ENCODE data around the gene LSAMP.
"Not testable (repeated sequence)": the region's sequence is repeated elsewhere in the genome, so short reads cannot be mapped to it uniquely, and the experiment has no call there.

LSAMP gene

DNA sequence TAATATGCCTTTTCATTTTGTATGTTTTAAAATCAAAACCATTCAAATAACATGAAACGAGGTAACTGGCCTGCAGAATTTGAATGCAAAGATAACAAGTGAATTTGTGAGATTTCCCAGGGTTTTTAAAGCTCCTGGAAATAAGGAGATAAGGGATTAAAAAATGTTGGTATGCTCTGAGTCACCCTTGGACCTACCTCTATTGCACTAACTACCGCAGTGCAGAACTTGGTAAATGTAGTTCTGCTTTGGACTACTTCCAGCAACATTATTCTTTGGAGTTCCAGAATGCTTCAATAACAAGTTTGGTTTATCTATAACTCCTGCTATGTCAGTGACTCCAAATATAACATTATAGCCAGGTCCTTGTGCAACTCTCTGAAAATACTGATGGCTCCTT lies 620.2 kb downstream of the LSAMP start:
- no peak for DNase-seq

DNA sequence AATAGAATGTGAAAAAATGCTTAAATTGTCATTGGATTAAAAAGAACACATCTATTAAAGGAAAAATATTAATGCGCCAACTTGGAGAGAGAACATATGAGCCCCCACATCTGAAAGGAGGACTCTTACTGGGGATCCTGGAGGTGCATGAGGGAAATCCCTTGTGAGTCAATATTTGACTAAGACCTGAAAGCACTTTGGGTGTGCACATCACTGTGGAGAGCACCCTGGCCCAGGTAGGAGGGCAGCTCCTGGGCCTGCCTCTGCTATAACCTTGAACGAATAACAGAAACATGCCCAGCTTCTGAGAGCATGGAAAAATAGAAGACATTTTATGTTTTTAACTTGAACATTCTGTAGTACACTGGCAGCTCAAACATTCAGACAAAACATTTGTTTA lies 622.2 kb downstream of the LSAMP start:
- DNase-seq = no peak

DNA sequence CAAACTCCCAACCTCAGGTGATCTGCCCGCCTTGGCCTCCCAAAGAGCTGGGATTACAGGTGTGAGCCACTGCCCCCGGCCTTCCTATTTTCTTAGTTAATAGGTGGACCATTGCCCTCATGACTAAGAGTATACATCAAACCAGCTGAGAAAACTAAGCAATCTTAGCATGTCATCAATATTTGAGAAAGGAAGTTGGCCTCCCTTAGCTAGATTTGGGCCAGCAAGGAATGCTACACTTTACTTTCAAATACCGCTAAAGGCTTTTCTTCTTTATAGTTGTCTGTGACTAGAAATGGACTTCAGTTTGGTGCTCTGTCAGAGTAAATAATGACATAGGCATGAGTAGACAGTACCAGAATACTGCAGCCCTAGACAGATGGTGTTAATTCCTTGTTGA lies 622.7 kb downstream of the LSAMP start:
- DNase-seq = no peak

DNA sequence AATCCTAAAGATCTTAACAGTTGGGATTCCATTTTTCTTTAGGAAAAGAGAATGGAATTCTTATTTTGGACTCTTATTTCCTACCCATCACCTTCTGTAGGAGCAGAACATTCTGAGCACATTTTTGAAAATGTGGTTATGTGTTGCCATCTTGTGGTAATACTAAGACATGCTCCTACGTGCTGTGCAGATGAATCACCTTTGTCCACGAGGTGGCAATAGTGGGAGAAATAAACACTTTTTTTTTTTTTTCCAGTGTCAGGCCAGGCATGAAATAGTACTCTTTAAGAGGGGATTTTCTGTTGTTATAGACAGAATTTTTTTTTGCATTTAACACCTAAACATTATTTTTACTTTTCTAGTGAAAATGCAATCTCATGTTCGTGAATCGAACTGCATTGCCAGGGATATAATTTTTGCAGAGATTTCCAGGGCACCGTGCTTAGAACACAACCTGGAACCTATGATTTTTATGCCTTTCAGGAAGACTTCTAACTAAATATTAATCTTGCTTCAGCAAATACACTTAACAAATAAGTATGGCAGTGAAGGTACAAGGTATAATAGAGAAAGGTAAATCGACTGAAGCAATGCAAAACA lies 625.4 kb downstream of the LSAMP start:
- peak; percentile 71 for DNase-seq

DNA sequence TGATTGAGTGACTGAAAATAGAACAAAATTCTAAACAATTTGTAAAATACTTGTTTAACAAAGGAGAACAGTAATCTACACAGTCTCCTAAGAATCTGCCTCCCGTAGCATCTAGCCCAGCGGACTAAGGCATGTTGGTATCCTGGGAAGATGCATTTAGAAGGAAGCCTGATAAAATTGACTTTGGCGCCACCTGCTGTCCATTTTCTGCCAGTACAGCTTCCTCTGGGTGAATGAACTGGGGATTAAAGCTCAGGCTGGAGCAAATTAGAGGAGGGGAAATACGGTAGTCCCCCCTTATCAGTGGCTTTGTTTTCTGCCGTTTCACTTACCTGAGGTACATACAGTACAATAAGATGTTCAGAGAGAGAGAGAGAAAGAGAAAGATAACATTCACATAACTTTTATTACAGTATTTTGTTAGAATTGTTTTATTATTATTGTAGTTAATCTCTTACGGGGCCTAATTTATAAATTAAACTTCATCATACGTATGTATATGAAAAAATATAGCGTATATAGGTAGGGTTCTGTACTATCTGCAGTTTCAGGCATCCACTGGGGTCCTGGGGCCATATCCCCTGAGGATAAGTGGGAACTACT lies 630.4 kb downstream of the LSAMP start:
- DNase-seq = peak; percentile 66

DNA sequence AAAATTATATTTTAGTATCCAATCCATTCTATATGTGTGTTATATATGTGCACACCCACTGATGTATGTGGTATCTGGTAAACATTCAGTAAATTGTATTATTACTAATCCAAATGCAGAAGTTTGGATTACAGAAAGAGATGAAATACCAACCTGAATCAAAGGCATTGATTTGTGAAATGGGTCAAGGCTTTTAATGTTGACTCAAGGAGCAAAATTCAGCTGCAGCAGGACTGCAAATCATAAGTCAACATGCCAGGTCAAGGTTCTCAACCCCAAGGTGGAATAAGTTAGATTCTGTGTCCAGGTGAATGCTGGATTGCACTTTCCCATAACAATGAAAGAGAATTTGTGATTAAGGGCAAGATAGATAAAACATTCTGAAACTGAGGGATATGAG lies 631.3 kb downstream of the LSAMP start:
- DNase-seq = no peak

DNA sequence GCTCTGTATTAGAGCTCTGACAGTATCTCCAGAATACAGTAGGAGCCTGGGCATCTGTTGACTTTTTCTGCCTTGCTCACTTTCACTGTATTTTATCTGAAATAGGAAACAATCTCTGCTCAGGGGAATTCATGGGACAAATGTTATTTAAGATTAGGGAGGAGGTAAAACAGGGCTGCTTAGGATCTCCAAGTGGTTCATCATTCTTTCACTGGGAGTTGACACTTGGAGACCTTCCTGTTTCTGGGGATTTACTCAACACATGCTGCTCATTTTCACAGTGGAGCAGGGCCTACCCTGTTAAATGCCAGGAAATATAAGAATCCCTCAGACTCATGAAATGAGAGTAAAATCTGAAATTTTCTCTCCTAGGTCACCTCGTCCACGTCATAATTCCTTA lies 636.5 kb downstream of the LSAMP start:
- no peak for DNase-seq

DNA sequence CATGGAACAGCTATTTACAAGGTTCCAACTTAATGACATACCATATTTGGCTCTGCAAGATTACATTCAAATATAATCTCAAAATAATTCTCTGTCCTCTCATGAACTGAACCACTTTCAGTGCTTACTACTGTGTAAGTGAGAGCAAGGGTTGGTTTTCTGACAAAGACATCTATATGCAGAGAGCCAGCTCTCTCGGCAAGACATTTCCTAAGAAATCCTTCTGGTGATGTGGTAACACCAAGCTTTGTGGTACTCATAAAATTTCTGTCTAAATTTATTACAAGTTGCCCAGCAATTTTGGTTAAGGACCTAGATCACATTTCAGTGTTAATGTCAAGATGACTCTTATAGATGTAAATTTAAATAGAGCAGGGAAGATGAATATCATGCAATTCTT lies 637.0 kb downstream of the LSAMP start:
- DNase-seq = no peak

DNA sequence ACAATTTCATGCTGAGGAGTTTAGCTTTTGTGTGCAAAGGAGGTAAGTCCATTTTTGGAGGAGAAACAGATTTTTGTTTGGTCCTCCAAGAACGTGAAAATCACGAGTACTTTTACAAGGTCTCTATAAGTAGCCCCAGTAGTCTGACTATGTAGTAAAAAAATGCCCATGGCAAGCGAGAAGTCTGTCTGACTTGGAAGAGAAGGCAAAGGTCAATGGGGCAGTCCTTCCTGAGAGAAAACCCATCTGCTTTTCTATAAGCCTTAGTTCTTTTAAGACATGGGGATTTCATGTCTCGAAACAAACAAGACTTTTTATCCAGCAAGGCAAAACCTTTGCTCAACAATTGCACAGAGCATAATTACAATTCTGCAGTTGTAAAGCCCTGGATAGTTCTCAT lies 638.8 kb downstream of the LSAMP start:
- no peak for DNase-seq

DNA sequence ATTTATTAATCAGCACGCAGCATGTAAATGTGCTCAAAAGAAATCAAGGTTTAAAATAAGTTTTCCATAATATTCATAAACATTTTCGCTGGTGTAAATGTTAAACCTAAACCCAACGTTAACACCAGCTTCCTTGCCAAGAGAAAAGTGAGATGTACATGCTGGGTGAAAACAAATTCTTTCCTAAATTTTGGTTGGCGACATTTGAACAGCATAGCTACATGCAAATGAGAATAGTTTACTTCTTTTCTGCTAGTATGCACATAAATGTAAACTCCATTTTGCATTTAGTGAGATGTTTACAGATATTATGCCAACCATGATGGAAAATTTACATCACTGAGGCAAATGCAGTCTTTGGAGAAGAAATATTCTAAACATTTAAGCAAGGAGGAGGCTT lies 639.8 kb downstream of the LSAMP start:
- DNase-seq = no peak

DNA sequence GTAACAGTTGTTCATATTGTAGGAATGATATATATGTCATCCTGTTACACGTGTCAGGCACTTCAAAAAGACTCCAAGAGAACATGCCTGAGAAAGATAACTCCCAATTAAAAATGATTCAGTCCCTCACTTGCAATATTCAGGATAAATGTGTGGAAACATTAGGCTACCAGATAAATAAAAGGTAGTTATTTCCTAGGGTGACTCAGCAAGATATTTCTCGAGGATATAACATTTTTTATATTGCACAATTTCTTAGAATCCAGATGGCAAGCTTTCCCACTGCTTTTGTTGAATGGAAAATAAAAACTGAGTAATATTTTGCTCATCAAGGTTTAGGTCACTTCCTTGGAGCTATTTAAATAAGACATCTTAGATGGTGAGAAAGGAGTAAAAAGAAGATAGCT lies 640.6 kb downstream of the LSAMP start:
- DNase-seq = no peak

DNA sequence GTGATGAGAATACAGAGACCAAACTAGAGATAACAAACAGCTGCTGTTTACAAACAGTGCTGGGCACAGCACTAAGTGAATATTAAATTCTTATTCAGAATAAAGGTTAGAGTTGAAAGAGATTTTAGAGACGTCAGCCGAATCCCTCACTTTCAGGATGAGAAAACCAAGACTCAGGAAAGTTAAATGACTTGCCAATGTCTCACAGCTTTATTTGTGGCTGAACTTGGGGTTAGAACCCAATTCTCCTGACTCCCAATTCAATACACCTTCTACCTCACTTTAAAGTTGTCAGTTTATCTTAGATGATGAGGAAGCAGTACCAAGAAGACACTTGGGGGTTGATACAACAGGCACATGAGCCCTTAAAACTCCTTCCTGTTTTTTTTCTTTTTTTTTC lies 641.1 kb downstream of the LSAMP start:
- no peak for DNase-seq

DNA sequence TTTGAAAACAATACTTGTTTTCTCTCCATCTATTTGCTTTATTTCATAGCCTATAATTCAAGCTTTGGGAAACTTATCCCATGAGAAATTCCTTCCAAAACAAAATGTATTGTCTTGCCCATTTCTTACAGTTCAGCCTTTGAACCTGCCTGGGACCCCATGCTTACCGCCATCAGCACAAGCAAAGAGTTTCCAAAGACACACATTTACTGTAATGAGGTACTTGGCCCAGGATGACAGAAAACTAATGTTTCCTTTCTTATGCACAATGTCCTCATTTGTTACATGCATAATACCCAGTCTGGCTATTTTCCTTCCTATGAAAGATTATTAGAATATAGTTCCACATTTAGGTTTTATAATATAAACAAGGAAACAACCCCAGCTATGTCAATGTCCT lies 641.6 kb downstream of the LSAMP start:
- no peak for DNase-seq

DNA sequence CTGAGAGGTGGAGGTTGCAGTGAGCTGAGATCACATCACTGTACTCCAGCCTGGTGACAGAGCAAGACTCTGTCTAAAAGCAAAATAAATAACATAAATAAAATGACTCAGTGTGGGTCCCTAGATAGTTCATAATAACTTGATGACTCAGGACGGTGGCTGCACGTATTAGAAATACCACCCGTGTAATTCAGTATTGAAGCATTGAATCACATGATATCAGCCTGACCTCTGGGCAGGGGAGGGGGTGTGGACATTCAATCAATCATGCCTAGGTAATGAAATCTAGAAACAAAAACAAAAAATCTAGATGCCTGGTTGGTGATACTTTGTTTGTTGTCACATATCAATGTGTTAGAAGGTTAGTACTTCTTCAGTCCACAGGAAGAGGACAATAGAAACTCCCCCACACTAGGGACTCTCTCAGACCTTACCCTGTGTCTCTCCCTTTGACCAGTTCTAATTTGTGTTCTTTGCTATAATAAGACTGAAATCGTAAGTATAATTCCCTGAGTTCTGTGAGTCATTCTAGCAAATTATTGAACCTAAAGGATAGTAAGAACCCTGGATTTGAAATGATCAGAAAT lies 644.7 kb downstream of the LSAMP start:
- no peak for DNase-seq

DNA sequence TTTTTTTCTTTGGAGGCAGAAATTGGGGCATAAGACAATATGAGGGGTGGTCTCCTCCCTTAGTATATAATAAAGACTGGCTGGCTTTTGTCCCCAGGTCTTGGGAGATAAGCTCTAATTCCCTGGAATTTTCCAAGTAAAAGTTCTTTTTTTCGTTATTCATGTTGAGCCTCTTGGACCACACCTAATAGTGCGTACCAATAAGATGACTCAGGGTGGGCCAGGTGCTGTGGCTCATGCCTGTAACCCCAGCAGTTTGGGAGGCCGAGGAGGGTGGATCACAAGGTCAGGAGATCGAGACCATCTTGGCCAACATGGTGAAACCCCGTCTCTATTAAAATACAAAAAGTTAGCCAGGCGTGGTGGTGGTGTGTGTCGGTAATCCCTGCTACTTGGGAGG lies 645.2 kb downstream of the LSAMP start:
- DNase-seq = not testable (repeated sequence)

DNA sequence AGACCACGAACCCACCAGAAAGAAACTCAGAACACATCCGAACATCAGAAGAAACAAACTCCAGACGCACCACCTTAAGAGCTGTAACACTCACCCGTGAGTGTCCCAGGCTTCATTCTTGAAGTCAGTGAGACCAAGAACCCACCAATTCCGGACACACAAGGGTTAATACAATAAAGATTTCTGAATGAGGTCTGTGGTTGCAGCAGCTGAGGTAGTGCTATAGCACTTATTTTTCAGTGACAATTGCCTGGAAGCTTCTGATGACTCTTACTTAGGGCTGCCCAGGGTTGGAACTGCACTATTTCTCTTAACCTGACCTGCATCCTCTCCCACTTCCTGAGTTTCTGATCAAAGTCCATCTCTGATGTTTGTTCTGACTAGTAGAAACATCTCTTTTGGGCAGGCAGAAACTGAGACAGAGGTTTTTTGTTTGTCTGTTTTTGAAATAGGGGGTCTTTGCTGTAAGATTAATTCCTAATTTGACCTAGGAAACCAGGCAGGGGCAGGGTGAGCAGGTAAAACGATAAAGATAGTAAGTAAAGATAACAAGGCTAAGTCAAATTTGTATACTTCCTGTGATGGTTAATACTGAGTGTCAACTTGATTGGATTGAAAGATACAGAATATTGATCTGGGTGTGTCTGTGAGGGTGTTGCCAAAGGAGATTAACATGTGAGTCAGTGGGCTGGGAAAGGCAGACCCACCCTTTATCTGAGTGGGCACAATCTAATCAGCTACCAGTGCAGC lies 652.9 kb downstream of the LSAMP start:
- peak; percentile 57 for DNase-seq

DNA sequence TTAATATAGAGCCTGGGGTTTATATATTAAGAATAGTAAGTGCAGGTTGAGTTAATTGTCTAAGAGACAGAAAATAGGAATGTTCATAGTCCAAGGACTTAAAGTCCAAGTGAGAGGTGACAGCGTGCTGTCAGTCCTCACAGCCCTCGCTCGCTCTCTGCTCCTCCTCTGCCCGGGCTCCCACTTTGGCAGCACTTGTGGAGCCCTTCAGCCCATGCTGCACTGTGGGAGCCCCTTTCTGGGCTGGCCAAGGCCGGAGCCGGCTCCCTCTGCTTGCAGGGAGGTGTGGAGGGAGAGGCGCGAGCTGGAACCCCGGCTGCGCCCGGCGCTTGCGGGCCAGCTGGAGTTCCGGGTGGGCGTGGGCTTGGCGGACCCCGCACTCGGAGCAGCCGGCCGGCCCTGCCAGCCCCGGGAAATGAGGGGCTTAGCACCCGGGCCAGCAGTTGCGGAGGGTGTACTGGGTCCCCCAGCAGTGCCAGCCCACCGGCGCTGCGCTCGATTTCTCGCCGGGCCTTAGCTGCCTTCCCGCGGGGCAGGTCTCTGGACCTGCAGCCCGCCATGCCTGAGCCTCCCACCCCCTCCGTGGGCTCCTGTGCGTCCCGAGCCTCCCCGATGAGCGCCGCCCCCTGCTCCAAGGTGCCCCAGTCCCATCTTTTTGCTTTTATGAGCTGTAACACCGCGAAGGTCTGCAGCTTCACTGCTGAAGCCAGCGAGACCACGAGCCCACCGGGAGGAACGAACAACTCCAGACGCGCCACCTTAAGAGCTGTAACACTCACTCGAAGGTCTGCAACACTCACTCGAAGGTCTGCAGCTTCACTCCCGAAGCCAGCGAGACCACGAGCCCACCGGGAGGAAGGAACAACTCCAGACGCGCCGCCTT lies 653.8 kb downstream of the LSAMP start:
- not testable (repeated sequence) for DNase-seq

DNA sequence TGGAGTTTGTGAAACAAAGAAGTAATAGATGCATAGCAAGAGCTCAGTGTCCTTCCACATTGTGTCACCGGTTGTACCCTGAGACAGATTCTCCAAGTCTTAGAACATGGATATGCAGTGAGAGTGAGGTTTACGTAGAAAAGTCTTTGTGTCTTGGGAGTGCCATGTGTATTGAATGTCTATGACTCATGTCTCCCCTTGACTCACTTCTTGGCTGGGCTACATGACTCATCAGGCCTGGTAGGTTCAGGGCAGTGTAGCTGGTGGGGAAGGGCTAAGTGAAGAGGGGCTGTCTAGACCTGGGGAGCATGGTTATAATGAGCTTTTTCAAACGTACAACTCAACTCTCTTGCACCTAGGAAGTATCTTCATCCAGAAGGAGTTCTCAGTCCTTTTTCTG lies 654.5 kb downstream of the LSAMP start:
- peak; percentile 71 for DNase-seq

DNA sequence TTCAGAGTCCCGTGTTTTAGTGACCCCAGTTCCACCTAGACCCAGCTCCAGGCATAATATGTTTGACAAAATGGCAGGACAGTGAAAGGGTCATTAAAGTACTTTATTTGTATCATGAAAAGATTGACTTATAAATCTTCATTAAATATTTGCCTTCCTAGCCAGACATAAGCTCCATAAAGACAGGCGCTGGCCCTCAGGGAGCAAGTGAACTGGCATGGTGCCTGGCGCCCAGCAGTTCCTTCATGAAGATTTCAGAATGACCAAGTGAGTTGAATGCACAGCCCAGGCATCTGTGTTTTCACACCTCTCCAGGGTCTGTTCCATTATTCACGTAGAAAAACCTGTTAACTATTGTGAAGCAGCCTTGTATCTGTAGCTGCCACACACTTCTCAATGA lies 655.8 kb downstream of the LSAMP start:
- no peak for DNase-seq

DNA sequence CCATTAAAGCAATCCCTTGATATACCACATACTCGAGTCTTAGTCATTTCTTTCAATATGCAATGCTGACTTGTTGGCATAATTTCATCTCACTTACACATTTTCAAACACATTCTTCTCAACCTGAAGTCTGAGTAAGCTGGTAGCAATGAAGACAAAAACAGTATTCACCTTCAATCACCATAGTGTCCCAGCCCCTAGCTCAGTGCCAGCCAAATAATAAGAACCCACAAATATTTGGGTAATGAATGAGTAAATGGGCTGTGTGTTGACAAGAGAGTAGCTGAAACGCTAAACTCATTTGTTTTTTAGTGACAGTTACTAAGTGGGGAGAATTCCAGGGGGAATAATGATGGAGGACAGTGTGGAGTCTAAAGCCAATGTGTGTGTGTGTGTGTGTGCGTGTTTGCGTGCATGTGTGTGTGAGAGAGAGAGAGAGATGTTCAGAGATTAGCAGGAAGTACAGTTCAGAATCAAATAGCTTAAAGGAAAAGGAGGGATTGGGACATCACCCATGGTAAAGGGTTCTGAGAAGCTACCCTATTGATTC lies 656.3 kb downstream of the LSAMP start:
- DNase-seq = no peak

DNA sequence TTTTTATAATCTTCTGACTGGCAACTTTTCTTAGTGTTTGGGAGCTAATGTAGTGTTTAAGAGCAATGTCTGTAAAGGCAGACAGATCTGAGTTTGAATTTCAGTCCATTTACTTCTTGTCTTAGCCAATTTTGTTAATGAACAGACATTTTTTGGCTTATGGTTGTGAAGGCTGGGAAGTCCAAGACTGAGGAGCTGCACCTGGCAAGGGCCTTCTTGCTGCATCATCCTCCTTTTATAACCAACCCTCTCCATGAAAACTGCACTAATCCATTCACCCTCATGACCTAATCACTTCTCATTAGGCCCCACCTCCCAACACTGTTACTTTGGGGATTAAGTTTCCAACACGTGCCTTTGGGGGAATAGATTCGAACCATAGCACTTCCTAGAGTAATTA lies 657.5 kb downstream of the LSAMP start:
- no peak for DNase-seq

DNA sequence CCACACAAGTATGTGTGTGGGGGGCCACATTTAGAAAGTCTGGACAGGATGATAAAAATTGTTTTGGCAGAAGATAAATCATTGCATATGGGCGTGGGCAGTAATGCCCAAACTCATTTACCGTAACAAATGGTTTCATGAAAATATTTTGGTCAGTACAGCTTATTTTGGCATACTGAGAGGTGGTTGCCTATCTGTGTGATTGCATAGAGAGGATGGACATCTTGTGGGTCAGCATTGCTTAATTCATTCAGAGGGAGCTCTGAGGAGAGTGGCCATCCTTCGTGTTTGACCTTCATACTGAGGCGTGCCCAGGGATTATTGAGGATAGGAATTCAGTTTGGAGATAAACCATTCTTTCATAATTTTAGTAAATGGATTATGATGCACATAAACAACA lies 659.5 kb downstream of the LSAMP start:
- no peak for DNase-seq
